ENCODE results near the gene GP1BB.

GP1BB gene

DNA sequence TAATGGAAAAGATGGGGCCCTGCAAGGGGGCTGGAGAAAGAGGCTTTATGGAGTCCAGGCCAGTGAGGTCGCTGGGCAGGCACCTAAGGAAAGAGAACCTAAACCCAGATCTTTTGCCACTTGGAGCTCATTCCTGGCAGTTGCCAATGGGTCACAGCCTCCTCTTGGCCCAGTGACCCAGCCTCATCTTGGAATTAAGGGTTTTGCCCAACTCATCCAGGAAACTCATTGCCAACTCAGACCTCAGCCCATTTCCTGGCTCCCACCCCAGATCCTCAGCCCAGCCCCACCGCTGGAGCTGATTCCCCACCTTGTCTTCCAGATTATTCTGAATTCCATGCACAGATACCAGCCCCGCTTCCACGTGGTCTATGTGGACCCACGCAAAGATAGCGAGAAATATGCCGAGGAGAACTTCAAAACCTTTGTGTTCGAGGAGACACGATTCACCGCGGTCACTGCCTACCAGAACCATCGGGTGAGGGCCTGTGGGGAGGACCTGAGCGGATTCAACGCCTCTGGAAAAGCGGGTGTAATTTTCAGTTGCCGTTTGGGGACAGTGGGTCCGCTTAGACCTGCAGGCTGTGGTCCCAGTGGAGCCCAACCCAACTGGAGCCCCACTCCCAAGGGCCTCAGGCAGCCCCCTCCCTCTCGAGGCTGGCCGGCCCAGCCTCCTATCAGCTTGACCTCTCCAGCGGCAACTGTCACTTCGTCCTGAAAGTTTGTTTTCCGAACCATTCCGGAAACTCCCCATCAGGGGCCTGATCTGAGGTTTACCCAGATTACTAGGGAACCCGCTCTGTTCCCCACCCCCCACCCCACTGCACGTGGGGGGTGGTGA, 41.5 kb downstream of the GP1BB start:
- in situ Hi-C loops (cut with MboI; ENCODE audit: low sequenced_read_pairs): no loop called here

GRCh38 chr22:19765477-19766239, 42.3 kb downstream of the GP1BB start:
- in situ Hi-C loops (cut with MboI; ENCODE audit: low sequenced_read_pairs): no loop called here

- in situ Hi-C loops (cut with MboI; ENCODE audit: low sequenced_read_pairs): no loop called here
Measured at GRCh38 chr22:19766240-19766510, 42.8 kb downstream of the GP1BB start.

DNA sequence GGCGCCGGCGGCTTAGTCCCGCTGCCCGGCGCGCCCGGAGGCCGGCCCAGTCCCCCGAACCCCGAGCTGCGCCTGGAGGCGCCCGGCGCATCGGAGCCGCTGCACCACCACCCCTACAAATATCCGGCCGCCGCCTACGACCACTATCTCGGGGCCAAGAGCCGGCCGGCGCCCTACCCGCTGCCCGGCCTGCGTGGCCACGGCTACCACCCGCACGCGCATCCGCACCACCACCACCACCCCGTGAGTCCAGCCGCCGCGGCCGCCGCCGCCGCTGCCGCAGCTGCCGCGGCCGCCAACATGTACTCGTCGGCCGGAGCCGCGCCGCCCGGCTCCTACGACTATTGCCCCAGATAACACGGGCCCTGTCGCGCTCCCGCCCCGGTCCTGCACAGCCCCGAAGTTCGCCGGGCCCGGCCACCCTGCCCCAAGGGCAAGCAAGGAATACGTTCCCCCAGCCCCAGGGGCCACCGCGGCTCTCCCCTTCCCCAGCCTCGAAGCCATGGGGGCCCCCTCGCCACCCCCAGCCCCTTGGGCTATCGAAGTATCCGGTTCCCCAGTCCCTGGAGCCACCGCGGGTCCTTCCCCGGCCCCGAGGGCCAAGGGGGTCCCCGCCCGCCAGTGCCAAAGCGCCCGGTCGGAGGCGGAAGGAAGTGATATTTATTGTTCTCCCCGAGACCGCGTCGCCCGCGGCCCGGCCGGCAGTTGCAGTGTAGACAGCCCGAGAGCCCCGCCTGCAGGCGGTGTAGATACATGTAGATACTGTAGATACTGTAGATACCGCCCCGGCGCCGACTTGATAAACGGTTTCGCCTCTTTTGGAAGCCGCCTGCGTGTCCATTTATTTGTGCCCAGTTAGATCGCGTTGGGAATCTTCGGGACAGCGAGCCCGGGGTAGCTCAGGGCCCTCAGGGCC, 43.4 kb downstream of the GP1BB start:
- in situ Hi-C loops (cut with MboI; ENCODE audit: low sequenced_read_pairs): no loop called here

DNA sequence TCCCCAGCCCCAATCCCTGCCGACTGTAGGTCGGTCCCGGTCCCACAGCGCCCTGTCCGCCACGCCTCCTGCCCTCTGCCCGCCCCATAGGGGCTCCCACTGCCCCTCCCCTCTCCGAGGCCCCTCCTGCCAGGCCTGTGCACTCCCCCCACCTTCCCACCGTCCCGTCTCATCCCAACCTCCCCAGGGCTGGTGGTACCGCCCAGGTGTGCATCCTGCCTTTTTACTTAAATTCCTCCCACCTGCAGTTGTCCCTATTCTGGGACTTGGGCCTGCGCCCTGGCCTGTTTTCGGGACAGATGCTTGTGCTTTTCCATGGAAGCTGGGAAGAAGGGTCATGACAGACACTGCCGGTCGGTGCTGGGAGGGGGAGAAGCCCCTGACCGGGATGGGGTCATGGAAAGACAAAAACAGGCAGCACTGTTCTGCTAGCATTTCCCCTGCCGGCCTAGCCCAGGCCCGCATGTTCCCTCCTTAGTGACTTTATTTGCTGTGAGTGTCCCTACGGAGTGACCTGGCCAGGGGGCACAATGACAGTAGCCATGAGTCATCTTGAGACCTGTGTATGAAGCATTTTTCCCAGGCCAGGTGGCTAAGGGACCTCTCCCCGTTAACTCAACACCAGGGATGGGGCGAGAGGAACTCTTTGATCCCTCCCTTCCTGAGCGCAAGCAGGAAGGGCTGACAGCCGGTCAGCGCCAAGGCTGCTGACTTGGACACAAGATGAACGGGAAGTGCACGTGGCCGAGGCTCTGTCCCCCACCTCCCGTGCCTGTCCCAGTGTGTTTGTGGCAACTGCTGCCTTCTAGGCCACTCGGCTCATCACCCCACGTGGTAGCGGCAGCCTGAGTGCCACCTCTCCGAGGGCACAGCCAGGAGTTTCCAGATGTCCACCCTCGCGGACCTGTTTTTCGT, 44.3 kb downstream of the GP1BB start:
- in situ Hi-C loops (cut with MboI; ENCODE audit: low sequenced_read_pairs): no loop called here

- in situ Hi-C loops (cut with MboI; ENCODE audit: low sequenced_read_pairs): no loop called here
Measured at GRCh38 chr22:19769393-19769715, 46.0 kb downstream of the GP1BB start.

DNA sequence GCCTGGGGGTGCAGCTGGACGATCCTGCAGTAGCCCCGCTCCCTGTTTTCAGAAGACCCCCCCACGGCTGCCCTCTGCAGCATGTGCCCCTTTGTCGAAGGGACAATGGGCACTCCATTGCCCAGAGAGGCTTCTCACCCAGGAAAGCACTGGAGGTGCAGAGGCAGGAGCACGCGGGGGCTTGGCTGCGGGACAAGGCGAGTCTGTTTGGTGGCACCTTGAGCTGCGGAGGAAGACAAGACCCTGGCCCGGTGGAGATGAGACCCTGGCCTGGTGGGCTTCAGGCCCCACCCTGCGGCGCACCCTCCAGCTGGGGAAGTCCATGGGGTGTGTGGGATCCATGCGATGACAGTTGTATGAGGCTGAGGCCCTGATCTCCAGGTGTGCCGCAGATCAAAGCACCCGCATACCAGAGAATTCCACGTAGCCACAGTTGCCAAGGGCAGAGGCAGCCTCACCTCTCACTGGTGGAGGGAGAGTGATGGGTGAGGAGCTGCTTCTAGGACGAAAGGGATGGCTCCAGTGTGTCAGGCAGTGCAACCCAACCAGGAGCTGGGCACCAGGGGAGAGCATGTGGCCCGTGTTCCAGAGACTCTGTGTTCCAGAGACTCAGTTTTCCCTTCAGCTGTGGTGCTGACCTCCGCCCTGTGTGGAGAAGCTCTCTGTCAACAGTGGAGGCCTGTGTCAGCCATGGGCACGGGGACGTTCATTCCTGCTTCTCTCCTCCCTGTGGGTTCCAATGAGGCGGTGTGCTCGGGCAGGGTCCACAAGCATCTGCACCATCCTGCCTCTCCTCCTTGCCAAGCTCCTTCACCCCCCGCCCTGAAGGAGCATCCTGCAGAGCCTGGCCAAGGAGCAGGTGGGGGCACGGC, 47.2 kb downstream of the GP1BB start:
- in situ Hi-C loops (cut with MboI; ENCODE audit: low sequenced_read_pairs): no loop called here

DNA sequence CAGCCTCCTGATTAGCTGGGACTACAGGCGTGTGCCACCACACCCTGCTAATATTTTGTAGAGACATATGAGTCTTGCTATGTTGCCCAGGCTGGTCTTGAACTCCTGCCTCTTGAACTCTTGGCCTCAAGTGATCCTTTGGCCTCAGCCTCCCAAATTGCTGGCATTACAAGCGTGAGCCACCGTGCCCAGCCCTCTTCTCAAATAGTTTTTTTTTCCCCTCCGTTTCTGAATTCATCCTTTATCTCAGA, 49.0 kb downstream of the GP1BB start:
- in situ Hi-C loops (cut with MboI; ENCODE audit: low sequenced_read_pairs): no loop called here

- in situ Hi-C loops (cut with MboI; ENCODE audit: low sequenced_read_pairs): no loop called here
Measured at GRCh38 chr22:19772673-19773469, 49.5 kb downstream of the GP1BB start.

DNA sequence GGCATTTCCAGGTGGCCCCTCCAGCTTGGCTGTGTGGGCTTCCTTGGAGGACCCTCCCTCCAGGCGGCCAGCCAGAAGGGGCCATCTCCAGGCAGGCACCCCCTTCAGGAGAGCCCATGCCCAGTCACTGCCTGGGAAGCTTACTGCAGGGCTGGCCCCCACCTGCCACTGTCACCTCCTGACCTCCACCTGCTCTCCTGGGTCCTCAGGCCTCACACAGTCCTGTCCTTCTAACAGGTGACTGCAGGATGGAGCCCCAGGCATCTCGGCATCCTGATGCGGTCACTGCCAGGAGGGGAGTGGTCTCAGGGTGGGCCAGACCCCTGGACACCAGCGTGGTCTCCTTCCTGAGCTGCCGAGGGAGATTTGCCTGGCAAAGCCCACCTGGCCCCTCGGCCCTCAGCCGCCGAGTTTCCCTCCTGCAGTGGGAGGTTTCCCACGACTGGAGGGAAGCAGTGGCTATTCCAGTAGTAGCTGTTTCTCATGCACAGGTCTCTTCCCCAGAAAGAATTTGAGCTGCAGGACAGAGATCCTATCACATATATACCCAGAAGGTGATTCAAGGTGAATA, 50.2 kb downstream of the GP1BB start:
- in situ Hi-C loops (cut with MboI; ENCODE audit: low sequenced_read_pairs): no loop called here
